ENCODE data around the gene LINC01488. TPM values are rescaled to one million over a fixed set of nuclear protein-coding genes. Genes with fewer than 3 reads are reported as not detected.

LINC01488 gene
- total RNA-seq, 3 donors from 2014 or later, result not detected

- TF ChIP-seq POLR2A (IDR thresholded peaks at IDR 0.05) (no peak), POLR2AphosphoS5 (IDR thresholded peaks at IDR 0.05) (no peak), CTCF (IDR thresholded peaks at IDR 0.05) (no peak)
- intact Hi-C loops (cut with DNase I; ENCODE audit: low total_unique reads), result no loop called here
- DNase-seq (ENCODE audit: low spot score in 2 of 2), result no peak
- Histone ChIP-seq H3K4me1 (no peaks in the 10 kb centered on the region), H3K36me3 (no peaks in the 10 kb centered on the region), H3K4me3 (no peak overlapping the region), H3K9me3 (no peaks in the 10 kb centered on the region), H3K27me3 (no peaks in the 10 kb centered on the region), H3K27ac (no peak overlapping the region)
Observed at GRCh38 chr11:69512790-69513189, 31.3 kb downstream of the LINC01488 start.

DNA sequence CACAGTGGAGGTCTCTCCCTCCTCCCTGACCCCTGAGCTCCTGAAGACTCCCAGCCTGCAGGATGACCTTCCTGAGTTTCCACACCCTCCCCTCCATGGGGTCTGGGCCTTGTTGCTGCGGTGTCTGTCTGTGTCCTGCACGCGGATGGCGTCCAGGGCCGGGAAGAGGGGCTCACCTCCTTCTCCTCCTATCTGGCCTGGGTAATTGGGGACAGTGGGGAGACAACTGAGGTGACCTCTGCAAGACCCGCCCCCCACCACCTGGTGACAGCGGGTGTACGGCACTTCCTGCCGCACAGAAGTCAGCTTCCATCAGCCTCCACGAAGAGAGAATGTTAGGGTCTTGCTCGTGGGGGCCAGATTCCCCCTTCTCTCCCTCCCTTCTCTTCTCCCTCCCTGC lies 31.7 kb downstream of the LINC01488 start:
- Histone ChIP-seq H3K9me3 (no peaks in the 10 kb centered on the region), H3K27me3 (no peaks in the 10 kb centered on the region), H3K4me3 (no peak overlapping the region), H3K36me3 (no peaks in the 10 kb centered on the region), H3K27ac (no peak overlapping the region), H3K4me1 (no peaks in the 10 kb centered on the region)
- TF ChIP-seq CTCF (IDR thresholded peaks at IDR 0.05) (no peak), POLR2AphosphoS5 (IDR thresholded peaks at IDR 0.05) (no peak), POLR2A (IDR thresholded peaks at IDR 0.05) (no peak)
- DNase-seq (ENCODE audit: low spot score in 2 of 2), result no peak
- intact Hi-C loops (cut with DNase I; ENCODE audit: low total_unique reads), result no loop called here

DNA sequence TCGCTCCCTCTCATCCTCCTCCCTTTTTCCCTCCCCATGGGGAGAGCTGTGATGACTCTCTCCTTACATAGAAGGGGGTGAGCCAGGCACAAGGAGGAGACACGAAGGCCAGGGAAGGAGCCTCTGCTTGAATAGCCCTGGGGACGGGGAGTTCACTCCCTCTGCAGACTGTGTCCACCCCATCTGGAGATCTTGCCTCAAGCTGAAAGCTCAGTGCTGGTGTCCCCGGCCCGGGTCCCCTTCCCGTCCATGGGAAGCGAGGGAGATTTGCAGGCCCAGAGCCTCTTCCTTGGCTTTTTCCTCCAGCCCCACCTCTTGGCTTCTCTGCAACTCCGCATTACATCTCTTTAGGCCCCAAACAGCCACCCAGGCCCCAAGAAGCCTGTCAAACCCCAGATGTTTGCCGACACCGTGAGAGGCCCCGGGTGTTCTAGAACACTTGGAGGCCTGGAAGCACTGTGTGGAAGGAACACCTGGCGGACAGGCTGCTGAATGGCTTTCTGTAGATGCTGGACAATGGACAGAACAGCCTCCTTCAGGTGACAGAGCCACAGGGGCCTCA lies 32.3 kb downstream of the LINC01488 start:
- intact Hi-C loops (cut with DNase I; ENCODE audit: low total_unique reads), result no loop called here
- no peaks in the 10 kb centered on the region for H3K9me3 ChIP-seq
- no peak overlapping the region for H3K27ac ChIP-seq
- no peak for DNase-seq (ENCODE audit: low spot score in 2 of 2)
- H3K36me3 ChIP-seq, result no peaks in the 10 kb centered on the region
- no peak overlapping the region for H3K4me3 ChIP-seq
- no peaks in the 10 kb centered on the region for H3K27me3 ChIP-seq
- no peak for TF ChIP-seq CTCF (IDR thresholded peaks at IDR 0.05)
- no peak for TF ChIP-seq POLR2A (IDR thresholded peaks at IDR 0.05)
- no peak for TF ChIP-seq POLR2AphosphoS5 (IDR thresholded peaks at IDR 0.05)
- no peaks in the 10 kb centered on the region for H3K4me1 ChIP-seq

- H3K36me3 ChIP-seq, result no peaks in the 10 kb centered on the region
- H3K4me1 ChIP-seq, result no peaks in the 10 kb centered on the region
- no peak overlapping the region for H3K4me3 ChIP-seq
- no peaks in the 10 kb centered on the region for H3K9me3 ChIP-seq
- intact Hi-C loops (cut with DNase I; ENCODE audit: low total_unique reads), result no loop called here
- no peak overlapping the region for H3K27ac ChIP-seq
- DNase-seq (ENCODE audit: low spot score in 2 of 2), result no peak
- H3K27me3 ChIP-seq, result no peaks in the 10 kb centered on the region
- TF ChIP-seq POLR2A (IDR thresholded peaks at IDR 0.05) (no peak), POLR2AphosphoS5 (IDR thresholded peaks at IDR 0.05) (no peak), CTCF (IDR thresholded peaks at IDR 0.05) (no peak)
Observed at GRCh38 chr11:69514771-69515170, 33.3 kb downstream of the LINC01488 start.

DNA sequence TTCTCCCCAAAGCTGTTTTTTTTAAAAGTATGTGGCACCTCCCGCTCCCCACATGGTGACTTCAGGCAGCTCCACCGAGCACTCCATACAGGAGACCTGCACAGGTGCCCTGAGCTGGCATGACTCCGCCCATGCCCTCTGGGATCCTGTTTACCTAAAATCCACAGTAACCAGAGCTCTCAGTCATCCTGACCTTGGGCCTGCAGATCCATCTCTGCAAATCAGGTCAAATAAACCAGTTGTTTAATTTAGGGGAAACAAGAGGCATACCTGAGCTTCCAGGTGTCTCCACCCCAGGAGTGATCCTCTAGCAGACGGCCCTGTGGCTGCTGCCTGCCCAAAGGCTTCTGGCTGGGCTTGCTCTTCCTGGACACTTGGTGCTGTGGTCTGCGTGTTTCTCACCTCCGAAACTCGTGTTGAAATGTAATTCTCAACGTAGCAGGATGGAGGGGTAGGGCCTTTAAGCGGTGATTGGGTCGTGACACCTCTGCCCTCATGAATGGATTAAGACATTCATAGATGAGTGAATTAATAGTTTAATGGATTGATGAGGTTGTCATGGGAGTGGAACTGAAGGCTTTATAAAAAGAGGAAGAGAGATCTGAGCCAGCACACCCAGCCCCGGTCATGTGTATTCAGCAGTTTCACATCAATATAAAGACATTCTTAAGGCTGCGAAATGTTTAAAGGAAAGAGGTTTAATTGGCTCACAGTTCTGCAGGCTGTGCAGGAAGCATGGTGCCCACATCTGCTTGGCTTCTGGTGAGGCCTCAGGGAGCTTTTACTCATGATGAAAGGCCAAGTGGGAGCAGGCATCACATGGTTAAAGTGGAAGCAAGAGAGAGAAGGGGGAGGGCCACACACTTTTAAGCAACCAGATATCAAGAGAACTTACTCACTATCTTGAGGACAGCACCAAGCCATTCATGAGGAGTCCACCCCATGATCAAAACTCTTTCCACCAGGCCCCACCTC lies 34.1 kb downstream of the LINC01488 start:
- H3K36me3 ChIP-seq, result no peaks in the 10 kb centered on the region
- H3K4me1 ChIP-seq, result no peaks in the 10 kb centered on the region
- no peak overlapping the region for H3K27ac ChIP-seq
- H3K4me3 ChIP-seq, result no peak overlapping the region
- H3K9me3 ChIP-seq, result no peaks in the 10 kb centered on the region
- intact Hi-C loops (cut with DNase I; ENCODE audit: low total_unique reads), result no loop called here
- no peak for DNase-seq (ENCODE audit: low spot score in 2 of 2)
- TF ChIP-seq POLR2A (IDR thresholded peaks at IDR 0.05) (no peak), CTCF (IDR thresholded peaks at IDR 0.05) (no peak), POLR2AphosphoS5 (IDR thresholded peaks at IDR 0.05) (no peak)
- H3K27me3 ChIP-seq, result no peaks in the 10 kb centered on the region

Data from breast epithelium (tissue), 4 donors.